Stimulated activated CD8-positive, alpha-beta memory T cell treated with anti-CD3 and anti-CD28 coated beads, Interleukin-7, amount 100 ng/mL, for 48 hours (primary cell): ENCODE results near the gene SMURF1.

Experiments
- DNase-seq, 2 donors: peaks; one replicate each; pipeline ENCODE4 v3.0.0-alpha.2; 2020; ENCODE audit warnings: low read depth in 1 of 2; ENCODE audit errors: extremely low read depth in 1 of 2

Gene SMURF1

DNA sequence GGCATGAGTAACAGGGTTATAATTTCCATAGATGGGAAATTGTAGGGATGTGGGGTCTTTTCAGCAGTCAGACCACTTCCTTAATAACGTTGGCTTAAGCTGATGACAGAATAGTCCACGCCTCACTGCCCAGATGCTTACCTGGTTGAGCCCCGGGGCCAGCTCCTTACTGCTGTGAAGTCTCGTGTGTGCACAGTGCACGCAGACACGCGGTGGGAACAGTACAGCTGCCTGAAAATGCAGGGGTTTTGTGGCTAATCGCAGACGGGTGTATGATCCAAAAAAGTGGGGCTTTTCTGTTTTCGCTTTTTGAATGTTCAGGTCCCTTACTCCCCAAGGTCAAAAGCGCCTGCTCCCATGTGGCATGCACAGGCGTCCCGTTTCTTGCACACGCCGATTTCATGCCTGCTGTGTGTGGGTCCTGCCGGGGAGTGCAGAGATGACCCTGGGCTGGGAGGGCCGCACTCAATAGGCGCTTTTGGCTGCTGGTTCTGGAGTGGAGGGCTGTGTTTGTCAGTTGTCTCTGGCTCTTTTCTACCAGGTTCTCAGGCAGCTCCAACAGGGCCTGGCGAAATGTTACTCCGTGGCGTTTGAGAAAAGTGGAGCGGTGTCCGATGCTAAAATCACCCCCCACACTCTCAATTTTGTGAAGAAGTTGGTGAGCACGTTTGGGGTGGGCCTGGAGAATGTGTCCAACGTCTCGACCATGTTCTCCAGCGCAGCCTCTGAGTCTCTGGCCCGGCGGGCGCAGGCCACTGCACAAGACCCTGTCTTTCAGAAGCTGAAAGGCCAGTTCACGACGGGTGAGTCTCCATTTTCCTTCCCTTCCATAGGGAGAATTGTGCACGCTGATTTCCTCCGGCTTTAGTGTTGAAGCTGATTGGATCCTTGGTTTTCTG, 149.6 kb downstream of the SMURF1 start:
- DNase-seq = no peak

DNA sequence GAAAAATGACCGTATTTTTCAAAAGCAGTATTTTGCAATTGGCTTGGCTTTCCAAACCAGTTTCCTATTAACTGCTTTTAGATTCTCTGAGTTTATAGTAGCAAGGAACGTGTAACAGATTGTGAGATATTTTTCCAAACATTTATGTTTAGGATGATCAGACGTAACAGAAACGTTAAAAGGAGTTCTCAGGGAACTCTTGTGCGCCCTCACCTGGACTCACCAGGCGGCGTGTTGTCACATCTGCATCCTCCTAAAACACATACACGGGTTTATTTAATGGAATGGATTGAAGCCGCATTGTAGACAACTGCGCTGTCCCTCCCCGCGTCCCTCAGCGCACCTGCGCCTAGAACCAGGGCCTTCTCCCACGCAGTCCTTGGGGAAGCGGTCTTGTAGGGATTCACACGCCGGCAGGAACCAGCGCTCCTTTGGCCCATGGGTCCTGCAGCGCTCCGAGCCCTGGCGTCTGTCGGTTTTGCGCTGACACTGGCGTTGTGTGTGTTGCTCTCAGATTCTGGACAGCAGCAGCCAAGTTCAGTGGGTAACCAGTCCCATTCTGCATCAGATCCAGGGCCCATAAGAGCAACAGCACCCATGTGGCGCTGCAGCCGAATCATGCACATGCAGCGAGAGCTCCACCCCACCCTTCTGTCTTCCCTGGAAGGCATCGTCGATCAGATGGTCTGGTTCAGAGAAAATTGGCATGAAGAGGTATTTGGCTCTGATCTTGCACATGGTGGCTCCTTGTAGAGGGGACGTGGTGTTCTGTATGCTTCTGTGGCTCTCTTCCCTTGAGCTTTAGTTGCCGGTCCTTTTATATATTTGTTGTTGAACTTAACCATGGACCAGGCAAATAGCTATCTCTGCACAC, 150.6 kb downstream of the SMURF1 start:
- DNase-seq = no peak

DNA sequence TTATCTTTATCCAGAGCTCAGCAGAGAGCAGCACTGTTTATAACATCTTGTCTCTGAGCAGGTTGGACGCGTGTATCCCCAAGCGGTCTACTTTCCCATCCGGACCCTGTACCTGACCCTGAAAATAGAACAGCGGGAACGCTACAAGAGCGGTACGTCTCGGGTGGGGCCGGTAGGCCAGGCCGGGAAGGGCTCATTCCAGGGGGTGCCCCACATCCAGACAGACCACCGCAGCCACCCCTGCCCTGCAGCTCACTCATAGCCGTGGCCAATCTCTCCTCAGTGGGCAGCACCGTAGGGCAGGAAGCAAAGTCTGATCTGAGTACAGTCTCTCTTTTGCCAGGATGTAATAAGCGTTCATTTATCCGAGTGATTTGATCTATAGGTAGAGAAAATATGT, 151.8 kb downstream of the SMURF1 start:
- DNase-seq = no peak

DNA sequence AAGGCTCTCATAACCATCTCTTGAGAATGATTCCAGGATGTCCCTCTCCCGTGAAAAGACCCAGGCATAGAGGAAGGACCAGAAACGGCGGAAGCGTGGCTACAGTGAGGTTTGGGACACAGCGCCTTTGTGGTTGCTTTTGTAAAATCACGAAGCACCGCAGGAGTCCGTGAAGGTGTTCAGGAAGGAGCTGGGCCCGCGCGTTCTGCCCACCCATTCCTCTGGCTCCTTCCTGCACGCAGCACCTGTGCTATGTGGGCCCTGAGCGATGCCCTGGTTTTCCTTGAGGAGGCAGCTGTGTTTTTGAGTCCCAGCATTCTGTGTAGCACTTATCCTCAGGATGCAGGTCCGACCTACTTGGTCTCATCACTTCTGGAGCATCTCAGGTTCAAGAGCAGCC, 152.8 kb downstream of the SMURF1 start:
- no peak for DNase-seq

DNA sequence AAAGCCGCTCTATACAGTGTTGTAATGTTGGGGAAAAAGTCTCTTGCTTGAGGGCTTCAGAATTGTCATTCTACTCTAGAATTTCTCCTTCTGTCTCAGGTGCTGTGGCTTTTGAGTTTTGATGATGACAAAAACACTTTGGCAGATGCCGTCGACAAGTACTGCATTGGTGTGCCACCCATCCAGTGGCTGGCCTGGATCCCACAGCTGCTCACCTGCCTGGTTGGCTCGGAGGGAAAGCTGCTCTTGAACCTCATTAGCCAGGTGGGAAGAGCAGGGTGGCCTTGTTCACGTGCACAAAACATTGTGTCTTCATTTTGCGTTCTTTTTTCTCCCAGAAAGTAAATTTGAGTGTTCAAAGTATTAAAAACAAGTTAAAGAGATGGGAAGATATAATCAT, 153.6 kb downstream of the SMURF1 start:
- DNase-seq = no peak

DNA sequence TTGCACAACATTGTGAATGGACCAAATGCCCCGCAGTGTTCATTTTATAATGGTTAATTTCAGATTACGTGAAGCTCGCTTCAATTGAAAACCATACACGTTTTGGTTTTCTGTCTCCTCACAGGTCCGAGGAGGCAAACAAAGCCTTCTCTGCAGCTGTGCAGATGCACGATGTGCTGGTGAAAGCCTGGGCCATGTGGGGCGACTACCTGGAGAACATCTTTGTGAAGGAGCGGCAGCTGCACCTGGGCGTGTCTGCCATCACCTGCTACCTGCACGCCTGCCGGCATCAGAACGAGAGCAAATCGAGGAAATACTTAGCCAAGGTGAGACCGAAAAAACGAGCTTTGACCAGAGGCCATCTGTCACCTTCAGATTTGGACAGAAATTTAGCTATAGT, 155.3 kb downstream of the SMURF1 start:
- DNase-seq = no peak

DNA sequence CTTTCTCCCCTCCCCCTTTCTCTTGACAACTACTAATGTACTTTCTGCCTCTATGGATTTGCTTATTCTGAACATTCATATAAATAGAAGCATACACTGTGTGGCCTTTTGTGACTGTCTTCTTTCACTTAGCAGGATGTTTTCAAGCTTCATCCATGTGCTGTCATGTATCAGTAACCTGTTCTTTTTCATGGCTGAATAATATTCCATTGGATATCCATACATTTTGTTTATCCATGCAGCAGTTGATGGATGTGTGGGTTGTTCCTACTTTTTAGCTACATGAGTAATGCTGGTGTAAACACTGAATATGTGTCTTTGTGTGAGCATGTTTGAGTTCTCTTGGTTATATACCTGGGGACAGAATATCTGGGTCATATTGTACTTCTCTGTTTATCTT, 158.0 kb downstream of the SMURF1 start:
- DNase-seq = no peak

DNA sequence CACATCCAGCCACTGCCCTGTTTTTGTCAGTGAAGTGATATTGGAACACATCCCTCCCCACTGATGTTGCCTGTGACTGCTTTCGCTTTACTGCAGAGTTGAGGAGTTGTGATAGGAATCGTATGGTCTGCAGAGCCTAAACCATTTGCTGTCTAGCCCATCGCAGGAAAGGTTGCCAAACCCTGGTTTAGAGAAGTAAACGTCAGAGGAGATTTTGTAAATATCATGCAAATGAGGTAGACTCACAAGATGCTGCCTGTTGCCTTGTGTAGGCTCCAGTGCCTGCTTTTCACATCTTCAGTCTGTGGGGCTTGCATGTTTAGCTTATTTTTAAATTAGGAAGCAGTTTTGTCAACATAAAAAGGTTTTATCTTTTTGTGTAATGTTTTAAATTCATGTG, 158.5 kb downstream of the SMURF1 start:
- no peak for DNase-seq

DNA sequence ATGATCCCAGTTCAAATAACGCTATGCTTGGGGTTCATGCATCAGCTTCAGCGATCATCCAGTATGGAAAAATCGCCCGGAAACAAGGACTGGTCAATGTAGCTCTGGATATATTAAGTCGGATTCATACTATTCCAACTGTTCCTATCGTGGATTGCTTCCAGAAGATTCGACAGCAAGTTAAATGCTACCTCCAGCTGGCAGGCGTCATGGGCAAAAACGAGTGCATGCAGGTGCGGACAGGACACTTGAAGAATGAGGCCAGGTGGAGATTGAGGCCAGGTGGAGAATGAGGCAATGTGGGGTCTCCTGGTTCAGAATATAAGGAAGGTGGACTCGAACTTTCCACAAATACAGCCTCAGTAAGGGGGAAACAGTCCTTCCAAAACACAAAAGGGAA, 159.8 kb downstream of the SMURF1 start:
- no peak for DNase-seq

DNA sequence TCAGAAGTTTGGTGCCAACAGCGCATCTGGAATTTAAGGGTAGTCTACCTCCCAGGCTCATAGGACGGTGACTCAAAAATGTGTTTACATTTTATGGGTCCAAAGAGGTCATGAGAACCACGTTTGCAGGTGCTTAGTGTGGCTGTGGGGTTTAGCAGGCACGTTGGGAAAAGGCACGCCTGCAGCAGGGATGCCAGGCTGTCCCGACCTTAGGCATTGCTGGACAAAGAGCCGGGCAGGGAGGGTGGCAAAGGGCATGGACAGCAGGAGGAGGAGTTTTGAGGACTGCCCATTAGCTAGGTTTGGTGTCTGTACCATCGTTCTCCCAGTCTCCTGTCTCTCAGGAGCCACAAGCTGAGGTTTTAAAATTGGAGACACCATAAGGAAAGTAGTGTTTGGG, 161.2 kb downstream of the SMURF1 start:
- no peak for DNase-seq

DNA sequence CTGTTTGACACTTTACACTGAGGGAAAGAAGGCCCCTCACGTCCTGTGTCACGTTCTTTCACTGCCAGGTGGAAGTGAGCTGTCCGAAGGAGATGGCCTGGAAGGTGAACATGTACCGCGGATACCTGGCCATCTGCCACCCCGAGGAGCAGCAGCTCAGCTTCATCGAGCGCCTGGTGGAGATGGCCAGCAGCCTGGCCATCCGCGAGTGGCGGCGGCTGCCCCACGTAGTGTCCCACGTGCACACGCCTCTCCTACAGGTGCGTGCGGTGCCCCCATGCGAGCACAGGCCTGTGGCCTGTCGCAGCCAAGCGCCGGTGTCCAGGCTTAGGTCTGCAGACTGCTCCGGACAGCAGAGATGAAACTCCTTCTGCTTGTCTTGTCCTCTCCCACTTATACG, 162.2 kb downstream of the SMURF1 start:
- DNase-seq = no peak

DNA sequence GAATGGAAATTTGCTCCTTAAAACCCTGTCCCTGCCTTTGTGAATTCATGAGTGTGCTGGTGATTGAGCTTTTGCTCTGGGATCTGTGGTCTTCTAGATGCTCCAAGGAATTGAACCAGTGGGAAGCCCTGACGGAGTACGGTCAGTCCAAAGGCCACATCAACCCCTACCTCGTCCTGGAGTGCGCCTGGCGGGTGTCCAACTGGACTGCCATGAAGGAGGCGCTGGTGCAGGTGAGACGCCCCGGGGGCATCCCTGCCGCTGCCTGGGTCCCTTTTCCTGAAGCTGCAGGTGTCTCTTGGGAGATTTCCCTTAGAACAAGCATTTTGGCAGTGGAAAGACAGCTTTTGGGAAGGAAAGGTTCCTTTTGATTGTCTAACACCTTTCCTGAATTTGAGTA, 165.2 kb downstream of the SMURF1 start:
- DNase-seq = no peak
